C1 segment of cervical spinal cord (tissue), 14 donors: Measurements from ENCODE around the gene CEP76.

ENCODE experiments used
- DNase-seq, 14 donors: peaks; one replicate each; lab custom pipeline; 2025; lab: John Stamatoyannopoulos, UW

Gene CEP76, protein sequence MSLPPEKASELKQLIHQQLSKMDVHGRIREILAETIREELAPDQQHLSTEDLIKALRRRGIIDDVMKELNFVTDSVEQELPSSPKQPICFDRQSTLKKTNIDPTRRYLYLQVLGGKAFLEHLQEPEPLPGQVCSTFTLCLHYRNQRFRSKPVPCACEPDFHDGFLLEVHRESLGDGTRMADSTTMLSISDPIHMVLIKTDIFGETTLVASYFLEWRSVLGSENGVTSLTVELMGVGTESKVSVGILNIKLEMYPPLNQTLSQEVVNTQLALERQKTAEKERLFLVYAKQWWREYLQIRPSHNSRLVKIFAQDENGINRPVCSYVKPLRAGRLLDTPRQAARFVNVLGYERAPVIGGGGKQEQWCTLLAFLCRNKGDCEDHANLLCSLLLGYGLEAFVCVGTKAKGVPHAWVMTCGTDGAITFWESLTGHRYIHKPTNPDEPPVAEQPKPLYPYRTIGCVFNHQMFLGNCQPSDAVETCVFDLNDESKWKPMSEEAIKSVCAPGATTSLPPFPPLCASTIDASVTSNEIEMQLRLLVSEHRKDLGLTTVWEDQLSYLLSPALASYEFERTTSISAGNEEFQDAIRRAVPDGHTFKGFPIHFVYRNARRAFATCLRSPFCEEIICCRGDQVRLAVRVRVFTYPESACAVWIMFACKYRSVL

DNA sequence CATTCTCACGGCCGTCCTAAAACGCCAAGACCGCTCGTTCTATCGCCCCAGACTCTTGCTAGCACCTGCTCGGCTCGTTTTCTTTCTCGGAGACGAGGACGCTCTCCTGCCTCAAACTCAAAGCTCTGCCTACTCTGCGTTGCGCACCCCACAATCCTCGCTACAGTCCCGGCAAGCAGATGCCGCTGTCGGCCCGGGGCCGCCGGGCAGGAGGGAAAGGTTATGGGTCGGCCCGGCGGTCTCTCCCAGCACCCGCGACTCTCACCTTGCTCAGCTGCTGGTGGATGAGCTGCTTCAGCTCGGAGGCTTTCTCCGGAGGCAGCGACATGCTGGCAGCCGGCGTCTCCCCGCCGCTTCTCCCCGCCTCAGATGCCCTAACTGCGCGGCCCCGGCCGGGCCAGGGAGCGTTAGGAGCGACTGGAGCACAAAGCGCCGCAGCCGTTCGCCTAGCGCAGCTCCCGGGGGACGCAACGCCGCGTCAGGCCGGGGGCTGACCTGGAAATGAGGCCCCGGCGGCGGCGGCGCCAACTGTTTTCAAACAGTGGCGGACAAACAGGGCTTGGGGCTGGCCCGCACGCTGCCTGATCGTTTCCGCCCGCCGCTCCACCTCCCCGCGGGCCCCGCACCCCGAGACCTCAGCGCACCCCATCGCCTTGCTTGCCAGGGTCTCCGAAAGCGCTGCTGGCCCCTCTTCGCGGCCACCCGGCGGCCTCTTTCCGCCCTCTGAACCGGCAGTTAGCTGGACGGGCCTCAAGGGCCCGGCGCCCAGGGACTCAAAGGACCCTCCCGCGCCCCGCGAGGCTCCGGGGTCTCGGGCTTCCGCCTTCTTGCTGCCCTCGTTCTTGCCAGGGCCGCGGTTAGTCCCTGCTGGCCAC lies at the start of gene CEP76, which contains the start of gene PSMG2:
Gene CEP76, minus strand, starts transcription at position 503 of the 875 bp plus-strand sequence. Its CDS starts 175 bp downstream, at position 328.
Gene PSMG2, plus strand, starts transcription at position 822 of the 875 bp plus-strand sequence. CDS start 66 bp downstream, outside the sequence.
- peak; percentile 13 to 97 (median 88) for DNase-seq

DNA sequence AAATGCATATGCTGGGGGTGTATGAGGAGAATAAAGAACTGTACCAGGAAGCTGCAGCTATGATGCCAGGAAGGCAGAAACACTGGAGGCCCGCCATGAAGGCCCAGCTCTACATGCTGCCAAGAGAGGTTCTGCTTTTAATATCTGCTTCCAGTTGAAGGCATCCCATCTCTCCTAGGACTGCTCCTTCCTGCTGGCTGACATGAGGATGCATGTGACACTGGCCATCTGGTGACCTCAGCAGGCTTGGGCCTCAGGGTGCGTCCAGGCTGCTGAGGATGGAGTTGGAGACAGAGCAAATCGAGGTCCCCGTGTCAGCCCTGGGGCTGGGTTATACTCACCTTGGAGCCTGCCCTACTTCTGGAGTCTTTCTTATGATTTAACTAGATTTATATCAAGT lies 49.4 kb upstream of the CEP76 start:
- DNase-seq: peak in 1 of 14 donors; percentile 26

DNA sequence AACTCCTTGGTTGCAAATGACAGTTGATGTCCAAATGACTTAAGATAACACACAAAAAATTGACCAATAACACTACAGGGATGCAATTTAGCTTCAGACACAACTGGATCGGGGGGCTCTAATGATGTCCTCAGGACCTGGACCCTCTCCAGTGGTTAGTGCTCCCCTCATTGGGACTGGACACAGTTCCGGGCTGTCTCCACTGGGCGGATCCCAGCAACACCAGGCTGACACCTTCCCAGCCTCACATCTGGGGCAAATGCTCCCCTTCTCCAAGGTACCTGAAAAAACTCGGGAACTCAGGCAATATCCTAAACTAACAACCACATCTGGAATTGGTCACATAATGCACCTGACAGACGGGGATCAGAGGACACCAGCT lies 49.0 kb upstream of the CEP76 start:
- no peak for DNase-seq

DNA sequence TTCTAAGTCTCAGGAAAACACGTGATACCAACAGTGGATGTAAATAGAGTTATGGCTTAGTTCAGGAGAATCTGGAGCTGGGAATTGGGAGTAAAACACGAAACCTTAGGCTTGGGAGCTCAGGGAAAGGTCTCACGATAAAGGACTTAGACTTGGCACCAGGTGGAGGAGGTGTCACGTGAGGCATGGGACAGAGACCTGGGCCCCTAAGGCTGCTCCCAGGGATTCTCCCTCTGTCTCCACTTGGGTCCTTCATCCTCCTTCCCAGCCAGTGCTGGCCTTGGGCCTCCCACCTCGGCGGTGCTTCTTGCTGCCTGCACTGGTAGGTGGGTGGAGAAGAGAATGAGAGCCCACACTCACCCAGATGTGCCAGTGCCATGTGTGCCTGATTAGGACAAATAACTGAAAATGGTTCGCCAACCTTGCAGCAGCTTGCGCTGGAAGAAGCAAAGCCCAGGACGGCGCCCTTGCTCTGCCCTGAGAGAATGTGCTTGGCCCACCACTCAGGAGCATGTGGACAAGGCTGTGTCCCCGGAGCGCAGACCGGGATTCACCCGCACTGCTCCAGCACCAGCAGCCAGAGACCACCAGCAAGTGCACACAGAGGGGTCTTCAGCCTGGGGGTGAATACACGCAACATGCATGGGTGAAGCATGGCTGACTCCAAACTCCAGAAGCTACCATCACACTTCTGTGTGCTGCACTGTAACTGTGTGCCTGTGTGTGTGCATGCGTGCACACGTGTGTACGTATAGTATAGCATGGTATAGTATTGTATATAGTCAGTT lies 48.4 kb upstream of the CEP76 start:
- DNase-seq: no peak

DNA sequence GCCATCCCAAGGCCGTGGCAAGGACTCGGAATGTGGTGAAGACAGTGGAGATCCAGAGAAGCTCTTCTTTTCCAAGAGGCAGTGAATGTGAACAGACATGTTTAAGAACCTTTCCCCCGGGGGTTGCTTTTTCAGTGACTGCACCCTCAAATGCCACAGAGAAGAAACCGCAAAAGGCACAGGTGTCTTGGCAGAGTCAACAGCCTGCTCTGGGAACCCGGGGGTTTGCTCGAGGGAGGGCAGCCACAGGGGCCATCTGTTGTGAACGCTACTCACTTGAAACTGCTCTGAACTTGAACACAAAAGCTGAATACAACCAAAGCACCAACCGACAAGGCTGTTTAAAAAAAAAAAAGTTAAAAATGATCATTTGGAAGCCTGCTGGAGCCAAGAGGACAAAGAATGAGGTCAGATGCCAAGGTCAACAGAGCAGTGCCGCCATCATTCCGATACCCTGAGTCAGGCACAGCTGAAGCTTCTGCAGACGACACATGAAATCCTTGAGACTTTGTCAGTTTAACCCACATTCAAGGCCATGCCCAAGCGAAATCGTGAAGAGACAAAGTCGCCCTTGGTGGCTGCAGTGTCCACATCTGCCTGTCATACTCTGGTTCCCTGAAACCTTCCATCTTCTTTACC lies 47.7 kb upstream of the CEP76 start:
- no peak for DNase-seq

DNA sequence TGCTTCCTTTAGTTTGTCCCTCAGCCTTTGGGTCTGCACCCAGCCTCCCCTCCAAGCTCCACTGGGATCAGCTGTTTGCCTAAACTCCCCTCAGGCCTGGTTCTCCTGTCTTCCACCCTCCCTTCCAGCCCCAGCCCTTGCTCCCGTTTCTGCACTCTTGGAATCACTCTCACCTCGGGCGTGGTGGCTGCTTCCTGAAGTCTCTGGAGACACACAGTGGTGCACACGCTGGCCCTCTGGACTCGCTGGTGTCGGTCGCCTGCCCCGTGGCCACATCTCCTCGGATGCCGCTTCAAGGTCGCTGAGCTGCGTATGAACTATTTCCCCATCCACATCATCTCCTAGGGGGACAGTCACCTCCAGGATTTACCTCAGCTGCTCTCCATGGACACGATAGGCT lies 46.6 kb upstream of the CEP76 start:
- no peak for DNase-seq

DNA sequence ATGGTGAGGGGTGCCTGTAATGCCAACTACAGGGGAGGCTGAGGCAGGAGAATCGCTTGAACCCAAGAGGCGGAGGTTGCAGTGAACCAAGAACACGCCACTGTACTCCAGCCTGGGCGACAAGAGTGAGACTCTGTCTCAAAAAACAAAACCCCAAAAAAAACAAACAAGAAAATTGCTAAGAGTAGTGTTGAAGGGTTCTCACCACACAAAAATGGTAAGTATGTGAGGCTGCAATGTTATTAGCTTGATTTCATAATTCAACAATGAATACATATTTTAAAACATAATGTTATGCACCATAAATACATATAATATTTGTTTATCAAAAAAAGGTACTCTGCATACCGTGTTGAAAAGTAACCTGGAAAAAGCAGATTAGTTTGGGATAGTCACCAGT lies 46.1 kb upstream of the CEP76 start:
- no peak for DNase-seq

DNA sequence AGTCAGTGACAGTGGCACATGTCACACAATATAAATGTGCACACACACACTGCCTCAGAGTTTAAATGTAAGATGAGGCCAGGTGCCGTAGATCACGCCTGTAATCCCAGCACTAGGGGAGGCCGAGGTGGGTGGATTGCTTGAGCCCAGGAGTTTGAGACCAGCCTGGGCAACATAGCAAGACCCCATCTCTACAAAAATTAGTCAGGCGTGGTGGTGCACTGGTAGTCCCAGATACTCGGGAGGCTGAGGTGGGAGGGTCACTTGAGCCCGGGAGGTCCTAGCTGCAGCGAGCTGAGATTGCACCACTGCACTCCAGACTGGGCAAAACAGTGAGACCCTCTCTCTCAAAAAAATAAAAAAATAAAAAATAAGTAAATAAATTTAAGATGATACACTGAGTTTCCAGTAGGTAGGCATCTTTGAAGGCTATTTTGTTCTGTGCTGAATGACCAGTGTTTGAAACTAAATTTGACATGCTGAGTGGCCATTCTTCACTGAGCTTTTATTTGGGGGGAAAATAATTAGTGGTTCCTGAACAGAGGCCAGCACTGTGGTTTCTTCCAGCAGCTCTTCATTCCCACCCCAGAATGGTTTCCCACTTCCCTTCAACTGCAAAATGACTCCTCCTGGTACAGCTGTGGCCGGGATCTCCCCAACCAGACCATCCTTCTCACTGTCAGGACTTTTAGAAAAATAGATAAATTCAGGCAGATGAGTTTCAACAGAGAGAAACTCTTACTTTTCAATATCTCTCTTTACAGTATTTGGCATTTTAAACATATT lies 45.2 kb upstream of the CEP76 start:
- no peak for DNase-seq

DNA sequence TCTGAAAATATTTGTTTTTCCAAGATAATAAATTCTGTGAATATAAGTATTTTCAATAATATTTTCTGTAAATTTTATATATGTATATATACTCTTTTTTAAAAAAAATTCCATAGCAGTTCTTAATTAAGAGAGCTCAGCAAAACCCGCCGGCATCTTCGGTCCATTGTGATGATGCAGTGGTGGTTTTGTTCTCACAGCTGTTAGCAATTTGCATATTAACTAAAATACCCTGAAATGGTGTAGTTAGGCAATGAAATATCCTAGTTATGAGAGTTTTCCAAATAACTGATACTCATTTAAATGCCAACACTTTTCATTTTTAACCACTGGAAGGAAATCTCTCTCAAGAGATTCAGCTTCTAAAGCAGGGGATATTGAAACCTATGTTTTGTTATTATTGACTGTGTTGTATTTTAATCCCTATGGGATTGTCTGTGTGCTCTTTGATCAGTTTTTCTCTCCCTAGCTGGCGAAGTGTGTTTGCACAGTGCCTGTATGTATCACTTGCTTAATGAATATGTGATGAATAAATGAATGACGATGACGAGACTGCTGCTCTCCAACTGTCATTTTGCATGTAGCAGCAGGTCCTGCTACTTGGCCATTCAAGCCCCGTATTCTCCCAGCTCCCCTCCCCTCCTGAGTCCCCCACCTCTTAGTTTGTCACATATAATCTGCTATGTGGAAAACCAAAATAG lies 42.7 kb upstream of the CEP76 start:
- no peak for DNase-seq

DNA sequence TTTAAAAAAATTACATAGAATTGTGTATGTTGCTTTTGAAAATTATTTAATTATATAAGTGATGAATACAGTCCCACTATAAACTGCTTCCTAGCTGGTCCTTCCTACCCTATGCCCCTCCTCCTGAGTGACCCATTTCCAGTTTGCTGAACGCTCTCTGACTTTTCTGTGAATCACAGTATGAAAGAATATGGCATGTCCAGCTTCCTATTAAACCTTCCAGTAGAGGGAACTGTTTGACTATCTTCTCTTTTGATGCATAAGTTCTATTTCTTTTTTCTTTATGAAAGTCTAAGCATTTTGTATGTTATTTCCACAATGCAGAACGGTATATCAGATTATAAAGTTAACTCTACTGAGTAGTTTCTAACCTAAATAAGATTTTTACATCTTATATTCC lies 41.6 kb upstream of the CEP76 start:
- DNase-seq: no peak

DNA sequence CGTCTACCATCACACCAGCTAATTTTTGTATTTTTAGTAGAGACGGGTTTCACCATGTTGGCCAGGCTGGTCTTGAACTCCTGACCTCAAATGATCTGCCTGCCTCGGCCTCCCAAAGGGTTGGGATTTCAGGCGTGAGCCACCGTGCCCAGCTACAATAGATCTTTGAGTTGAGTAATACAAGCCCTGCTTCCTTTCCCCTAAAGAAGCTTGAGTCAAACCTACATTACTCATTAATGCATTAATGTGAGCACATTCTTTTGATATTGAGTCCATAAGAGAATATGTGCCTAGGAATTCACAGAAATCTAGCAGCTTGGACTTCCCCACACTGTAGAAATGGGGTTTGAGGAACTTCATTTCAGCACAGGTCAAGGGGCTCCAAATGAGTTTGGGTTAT lies 39.9 kb upstream of the CEP76 start:
- no peak for DNase-seq

DNA sequence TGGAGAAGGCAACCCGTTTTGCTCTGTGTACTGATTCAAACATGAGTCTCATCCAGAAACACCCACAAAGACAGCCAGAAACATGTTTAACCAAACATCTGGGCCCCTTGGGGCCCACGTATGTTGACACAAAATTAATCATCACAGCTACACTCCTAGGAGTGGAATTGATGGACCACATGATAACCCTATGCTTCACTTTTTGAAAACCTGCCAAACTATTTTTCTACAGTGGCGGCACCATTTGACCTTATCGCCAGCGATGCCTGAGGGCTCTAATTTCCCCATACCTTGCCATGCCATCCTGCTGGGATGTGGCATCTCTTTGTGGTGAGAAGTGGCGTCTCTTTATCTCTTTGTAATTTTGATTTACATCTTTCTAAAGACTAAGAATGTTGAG lies 38.8 kb upstream of the CEP76 start:
- DNase-seq: no peak

DNA sequence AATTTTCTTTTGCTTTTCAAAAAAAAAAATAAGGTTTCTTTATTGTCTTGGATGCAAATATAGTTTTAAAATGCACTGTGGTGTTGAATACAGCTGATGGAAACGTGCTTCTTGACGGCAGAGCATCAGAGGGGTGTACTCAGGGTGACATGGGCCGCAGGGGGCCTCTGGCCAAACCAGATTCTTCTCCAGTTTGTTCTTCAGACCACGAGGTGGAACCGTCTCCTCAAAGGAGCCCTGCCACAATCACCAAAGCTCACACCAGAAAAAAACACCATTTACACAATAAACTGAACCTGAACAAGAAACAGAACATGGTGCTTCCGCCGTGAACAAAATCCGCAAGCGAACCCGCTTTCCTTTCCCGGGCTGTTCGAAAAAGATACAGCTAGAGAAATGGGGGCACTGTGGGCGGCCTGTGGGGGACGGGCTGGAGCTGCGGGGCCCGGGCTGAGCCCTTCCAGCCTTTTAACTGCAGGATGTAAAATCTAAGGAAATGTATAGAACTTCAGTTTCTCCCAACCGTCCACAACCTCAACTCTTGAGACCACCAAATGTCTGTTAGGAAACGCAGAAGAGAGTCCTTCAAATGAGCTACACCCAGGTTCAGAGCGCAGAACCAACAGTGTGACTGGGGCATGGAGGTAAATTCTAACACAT lies 34.9 kb upstream of the CEP76 start:
- no peak for DNase-seq

DNA sequence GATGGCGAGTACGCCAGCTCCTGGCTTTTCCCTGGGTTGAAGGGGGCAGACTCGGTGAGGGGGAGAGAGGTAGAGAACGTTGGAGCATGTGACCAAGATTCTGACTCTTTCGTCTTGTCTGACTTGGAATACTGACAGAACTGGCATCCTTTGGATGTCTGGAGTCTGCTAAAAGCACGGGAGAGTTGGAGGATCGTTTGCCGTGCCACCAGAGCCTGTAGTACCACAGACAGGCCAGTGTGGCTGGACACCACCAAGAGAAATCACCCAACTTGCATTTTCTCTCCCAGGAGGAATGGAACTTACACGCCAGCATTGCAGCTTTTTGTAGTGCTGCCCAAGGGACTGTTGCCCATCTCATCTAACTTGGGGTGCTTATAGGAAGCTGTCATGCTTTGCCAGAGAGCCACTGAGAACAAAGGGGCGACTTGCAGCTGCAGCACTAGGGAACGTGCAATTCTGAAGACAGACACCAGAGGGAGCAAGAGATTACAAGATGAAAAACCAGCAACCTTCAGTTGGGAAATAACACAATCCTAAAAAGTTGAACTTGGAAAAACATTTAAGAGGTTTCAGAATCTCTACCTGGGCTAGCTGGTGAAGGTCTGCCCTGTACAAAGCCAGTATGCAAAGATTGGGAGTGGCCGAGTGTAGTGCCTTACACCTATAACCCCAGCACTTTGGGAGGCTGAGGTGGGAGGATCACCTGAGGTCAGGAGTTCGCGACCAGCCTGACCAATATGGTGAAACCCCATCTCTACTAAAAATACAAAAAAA lies 24.4 kb upstream of the CEP76 start:
- peak in 13 of 14 donors; percentile 6 to 65 (median 32) for DNase-seq

DNA sequence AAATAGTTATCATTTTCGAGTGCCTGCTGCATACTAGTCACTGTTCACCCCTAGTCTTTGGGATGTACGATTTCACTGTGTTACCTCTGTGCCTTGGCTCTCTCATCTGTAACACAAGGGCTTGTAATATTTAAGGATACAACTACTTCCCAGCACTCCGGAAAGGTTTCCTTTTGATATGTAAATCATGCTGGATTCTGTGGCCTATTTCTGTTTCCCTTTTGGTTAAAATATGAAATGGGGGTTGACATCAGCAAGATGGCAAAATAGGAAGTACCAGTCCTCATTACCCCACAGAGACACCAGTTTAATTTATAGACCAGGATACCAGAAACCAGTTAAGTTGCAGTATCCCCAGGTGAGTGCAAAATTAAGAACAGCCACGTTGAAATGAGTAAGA lies 23.8 kb upstream of the CEP76 start:
- no peak for DNase-seq

DNA sequence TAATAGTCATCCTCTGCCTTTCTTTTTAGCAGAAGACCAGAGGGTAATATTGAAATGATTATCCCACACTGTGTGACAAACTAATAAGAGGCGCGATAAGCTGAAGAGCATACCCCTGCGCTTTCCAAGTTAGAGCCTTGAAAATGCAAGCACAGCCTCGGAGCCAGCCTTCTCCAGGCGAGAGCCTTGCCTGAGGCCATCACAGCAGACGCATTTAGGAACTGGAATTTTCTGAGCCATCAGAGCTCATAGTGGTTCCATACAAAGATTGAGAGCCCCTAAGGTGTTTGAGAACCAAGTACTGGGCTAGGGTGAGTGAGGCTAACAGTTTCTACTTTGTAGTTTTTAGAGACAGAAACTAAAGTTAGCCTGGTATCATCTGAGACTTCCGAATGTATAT lies 20.2 kb upstream of the CEP76 start:
- no peak for DNase-seq

DNA sequence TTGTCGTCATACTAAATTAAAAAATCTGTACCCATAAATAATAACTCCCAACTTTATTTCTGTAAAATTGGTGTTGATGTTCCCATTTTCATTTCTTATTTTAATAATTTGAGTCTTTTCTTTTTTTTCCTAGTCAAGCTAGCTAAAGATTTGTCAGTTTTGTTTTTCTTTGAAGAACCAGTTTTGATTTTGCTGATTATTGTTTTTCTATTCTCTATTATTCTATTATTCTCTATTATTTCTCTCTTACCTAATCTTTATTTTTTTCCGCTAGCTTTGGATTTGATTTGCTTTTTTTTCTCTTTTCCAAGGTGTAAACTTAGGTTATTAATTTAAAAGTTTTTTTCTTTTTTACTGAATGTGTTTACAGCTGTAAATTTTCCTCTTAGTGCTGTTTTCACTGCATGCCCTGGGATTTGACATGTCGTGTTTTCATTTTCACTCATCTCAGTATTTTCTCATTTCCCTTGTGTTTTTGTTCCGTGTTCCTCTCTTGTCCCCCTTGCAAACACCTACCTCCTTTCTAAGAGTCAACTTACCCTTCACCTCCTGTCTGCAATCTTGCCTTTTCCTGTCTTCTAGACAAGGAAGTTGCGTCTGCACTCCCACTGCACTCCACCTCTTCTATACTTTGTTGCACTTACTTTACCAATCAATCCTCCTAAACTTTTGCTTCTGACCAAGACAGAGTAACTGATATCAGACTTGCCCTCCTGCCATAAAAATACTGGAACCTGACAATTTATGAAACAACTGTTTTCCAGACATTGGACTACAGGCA lies 19.2 kb upstream of the CEP76 start:
- no peak for DNase-seq
